Embryonic facial prominence (tissue), 1 donor: ENCODE data around the gene EXTL1.

Experiments used
- DNase-seq: peaks from one replicate; pipeline ENCODE4 v3.0.0-alpha.2; 2016; ENCODE audit errors: extremely low spot score

The EXTL1 gene

DNA sequence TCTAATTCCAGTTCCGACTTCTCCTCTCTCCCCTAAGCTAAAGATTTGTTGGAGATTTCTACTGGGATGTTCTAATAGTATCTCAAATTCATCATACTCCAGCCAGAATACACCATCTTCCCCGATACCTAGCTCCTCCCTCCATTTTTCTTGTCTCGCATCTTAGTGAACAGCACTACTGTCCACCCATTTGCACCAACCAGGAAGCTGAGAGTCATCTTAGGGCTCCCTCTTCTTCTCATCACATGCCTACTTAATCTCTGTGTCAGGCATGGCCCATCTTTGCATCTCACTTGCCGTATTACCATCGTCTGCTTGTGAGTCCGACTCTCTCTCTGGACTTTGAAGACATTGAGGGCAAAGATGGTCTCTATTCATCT, 49.4 kb downstream of the EXTL1 start:
- DNase-seq, result no peak

DNA sequence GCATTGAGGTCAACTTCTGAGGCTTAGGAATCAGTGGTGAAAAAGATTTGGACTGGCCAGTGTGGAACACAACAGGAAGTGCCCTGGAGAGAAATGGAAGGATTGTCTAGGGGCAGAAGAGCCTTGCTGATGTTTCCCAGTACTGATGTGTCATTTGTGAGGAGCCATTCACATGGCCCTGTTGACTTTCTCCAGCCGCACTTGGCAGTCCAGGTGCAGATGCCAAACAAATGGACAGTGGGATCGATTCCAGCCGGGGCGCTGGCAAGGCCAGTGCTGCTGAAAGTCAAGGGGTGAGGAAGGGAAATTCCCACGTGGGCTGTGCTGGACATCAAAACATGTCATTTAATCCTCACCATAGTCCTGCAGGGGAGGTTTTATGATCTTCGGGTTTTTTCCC, 50.7 kb downstream of the EXTL1 start:
- DNase-seq, result no peak

DNA sequence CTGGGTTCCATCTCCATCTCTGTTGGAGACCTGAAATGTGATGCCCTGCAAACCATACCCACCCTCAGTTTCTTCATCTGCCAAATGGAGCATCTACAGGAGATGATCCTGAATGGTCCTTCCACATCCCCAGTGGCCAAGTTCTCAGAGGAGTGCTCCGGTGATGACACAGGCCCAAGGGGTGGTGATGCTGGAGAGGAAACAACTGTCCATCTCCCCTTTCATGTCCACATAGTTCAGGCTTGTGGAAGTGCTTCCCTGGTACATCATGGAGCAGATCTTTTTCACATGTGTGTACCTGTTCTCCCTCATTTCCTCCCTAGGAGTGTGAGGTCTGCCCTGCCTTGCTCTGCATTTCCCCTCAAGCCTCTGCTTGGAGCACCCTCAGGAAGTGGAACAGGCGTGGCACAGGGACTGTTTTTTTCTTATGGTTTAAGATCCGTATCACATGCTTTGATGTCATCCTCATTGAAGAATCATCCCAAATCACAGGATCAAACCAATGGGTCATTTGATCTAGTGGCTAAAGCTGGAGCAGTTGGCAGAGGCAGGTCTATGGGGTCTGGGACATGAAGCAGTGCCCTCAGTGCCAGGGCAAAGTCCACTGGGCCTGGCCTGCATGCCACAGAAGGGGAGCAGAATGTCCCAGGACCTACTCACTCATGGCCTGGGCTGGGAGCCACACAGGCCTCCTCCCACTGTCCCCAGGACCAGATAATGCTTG, 54.0 kb downstream of the EXTL1 start:
- DNase-seq, result no peak

GRCh38 chr1:26077524-26077923, 55.9 kb downstream of the EXTL1 start:
- no peak for DNase-seq

DNA sequence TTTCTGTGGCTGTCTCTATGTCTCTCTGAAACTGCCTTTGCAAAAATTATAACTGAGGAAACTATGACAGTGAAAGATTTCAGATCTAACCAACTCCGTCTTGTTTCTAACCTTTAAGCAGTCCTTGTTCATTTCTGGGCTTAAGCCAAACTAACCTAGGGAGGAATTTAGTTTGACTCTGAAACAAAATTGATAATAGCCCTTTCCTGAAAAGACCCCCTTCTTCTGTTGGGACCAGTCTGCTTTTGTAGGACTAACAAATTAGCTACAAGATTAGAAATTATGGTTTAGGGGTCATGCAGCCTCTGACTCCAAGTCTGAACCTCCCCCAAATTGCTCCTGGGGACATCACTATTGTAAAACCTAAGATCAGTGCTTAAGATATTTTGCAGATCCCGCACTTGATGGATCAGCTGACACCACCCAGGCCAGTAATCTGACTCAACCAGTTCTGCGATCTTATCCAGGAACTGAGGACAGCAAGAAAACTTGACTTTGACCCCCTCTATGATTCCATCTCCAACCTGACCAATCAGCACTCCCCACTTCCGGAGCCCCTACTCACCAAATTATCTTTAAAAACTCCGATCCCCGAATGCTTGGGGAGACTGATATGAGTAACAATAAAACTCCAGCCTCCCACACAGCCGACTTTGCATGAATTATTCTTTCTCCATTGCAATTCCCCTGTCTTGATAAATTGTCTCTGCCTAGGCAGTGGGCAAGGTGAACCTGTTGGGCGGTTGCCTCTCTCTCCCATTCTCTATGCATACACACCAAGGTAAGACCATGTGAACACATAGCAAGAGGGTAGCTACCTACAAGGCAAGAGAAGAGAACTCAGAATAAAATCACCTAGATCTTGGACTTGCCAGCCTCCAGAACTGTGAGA, 57.0 kb downstream of the EXTL1 start:
- DNase-seq, result no peak

DNA sequence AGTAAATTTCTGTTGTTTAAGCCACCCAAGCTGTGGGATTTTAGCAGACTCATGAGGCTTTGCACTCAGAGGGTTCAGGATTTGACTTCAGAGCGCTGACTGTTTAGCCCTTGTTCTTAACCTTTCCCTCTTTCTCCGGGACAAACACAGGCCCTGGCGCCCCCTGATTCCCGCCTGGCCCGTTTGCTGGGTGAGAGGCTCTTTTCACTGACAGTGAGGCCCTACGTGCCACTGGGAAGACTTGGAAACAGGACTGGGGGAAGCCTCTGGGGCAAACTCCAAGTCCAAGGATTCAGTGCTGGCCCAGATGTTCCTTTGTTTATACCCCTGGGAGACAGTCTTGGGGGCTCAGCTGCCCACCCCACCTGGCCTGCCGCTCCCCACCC, 57.6 kb downstream of the EXTL1 start:
- no peak for DNase-seq

DNA sequence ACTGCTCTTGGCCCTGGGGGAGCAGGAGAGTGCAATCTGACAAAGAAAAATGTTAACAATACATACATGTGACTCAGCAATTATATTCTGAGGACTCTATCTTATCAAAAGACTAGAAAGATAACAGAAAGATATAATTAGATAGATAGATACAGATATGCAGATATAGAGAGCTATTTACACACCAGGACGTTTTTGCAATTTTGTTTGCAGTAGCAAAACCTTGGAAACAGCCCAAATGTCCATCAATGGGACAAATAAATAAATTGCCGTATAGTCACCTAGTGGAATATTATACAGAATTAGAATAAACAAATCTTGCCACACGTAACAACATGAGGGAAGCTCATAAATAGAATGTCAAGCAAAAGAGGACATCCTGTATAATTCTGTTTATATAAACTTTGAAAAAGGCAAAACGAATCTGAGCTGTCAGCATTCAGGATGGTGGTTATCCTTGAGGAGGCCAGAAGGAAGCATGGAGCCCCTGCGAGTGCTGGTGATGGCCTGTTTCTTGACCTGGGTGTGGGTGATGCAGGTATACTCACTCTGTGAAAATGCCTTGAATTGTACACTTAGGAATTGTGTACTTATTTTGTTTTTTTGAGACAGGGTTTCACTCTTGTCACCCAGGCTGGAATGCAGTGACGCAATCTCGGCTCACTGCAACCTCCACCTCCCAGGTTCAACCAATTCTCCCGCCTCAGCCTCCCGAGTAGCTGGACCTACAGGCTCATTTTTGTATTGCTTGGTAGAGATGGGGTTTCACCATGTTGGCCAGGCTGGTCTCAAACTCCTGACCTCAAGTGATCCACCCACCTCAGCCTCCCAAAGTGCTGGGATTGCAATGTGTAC, 58.6 kb downstream of the EXTL1 start:
- DNase-seq, result no peak

DNA sequence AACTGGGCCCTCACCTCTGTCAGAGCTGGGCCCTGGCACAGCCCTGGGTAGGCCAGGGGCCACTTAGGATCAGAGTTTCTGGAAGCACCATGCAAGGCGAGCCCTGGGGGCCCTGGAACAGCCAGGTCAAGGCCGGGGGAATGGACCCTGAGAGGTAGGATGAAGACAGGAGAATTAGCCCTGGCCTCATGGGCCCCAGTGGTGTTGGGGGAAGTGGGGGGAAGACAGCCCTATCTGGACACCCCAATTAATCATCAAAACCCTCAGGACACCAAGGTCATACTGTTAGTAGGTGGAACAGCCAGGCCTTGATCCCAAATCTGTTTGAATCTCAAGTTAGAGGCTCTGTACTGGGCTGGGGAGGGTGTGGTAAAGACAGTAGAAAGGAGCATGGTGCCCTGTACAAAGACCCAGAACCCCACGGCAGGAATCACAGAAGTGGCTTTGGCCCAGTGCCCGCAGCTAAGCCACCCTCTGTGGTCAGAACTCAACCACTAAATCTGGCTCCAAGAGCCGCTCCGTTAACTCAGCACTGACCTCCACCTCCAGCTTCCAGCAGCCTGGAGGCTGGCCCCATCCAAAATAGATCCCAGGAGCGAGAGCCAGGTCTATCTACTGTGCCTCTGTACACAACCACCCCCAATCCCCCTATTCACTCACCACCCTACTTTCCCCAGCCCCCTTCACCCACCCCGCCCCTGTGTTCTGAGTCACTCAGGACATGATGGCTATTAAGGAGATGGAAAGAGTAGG, 59.9 kb downstream of the EXTL1 start:
- DNase-seq, result no peak

GRCh38 chr1:26082020-26082350, 60.4 kb downstream of the EXTL1 start:
- DNase-seq, result no peak

DNA sequence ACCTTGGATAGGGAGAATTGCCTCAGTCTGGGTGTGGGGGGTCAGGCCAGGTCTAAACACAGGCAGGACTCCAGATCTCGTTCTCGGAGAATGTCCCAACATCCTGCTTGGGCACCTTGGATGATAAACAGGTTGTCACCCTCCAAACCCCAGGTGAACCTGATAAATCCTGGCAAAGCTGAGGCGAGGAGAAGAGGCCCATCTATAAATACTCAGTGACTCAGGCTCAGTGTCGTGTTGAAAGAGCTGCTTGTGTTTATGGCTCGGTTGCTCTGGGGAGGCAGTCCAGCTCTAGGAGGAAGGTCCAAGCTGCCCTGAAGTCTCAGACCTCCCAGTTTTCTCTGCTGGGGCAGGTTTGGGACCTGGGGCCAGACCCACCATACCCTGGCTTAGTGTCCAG, 61.6 kb downstream of the EXTL1 start:
- no peak for DNase-seq

DNA sequence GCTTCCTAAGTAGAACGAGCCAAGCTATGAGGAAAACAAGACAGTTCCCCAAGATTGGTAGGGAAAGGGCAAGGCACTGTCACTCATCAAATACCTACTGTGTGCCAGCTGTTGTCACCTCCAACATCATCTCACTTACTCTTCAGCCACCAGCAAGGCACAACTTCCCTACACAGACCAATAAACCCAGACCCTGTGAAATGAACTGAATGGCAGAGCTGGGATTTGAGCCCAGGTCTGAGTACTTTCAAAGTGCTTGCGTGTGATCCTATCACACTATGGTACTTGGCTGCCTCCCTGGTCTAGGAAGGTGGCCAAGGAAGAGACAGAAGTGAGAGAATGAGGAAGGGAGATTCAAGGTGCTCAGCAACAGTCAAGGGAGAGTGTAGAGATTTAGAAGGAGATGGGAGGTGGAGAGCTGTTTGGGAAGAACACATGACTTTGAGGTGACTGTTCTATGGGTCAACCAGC, 62.6 kb downstream of the EXTL1 start:
- DNase-seq, result no peak

DNA sequence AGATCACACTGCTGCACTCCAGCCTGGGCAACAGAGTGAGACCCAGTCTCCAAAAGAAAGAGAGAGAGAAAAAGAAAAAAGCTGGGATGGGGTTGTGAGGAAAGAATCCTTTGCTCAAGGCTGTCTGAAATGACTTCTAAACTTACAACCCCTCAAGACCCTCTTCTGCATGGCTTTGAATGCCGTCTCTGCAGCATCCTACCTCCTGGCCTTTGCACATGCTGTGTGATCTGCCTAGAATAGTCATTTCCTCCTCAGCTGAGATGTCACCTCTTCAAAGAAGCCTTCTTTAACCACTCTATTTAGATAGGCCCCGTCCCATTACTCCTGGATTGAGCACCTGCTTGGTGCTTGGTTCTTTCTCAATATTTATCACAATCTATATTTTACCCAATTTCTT, 63.3 kb downstream of the EXTL1 start:
- DNase-seq, result no peak
